GM12878 (cell line): ENCODE measurements around the gene HABP2.

Experiments
- BMI1 ChIP-seq: fragments of 450-650 bp; IDR thresholded peaks from 2 replicates; pipeline ENCODE4 v1.6.1; 2016; ENCODE audit warnings: mild to moderate bottlenecking, moderate library complexity, borderline replicate concordance
- CBFB ChIP-seq: IDR thresholded peaks from 2 replicates; pipeline ENCODE4 v1.6.1; 2016; ENCODE audit warnings: antibody characterized with exemption, low read depth
- CEBPB ChIP-seq, 2 experiments: fragments of 150-350 bp in 1 of 2; IDR thresholded peaks; 2 replicates each; pipeline ENCODE4 v1.6.1; 2012 to 2014; ENCODE audit warnings: low read depth in 2 of 2, low read length in 2 of 2, borderline replicate concordance in 1 of 2, inconsistent platforms in 1 of 2
- CTCF ChIP-seq, 3 experiments: IDR thresholded peaks in 2 of 3; conservative IDR thresholded peaks in 1 of 3; 2 replicates each; pipeline ENCODE4 v1.5.1; 2011; ENCODE audit warnings: low read depth in 3 of 3, low read length in 3 of 3, mild to moderate bottlenecking in 3 of 3, control low read depth in 2 of 3, moderate library complexity in 2 of 3, inconsistent platforms in 1 of 3, mixed read lengths in 1 of 3; ENCODE audit not compliant: control insufficient read depth in 2 of 3, insufficient read depth in 1 of 3; ENCODE audit errors: extremely low read depth in 1 of 3
- EP300 ChIP-seq, 2 experiments: fragments of 150-350 bp in 1 of 2; IDR thresholded peaks; 2 replicates each; pipeline ENCODE4 v1.6.1; 2011 to 2012; ENCODE audit warnings: low read depth in 2 of 2, low read length in 2 of 2, borderline replicate concordance in 1 of 2, improper control_type of control experiment in 1 of 2, inconsistent platforms in 1 of 2; ENCODE audit not compliant: control insufficient read depth in 1 of 2
- FOS ChIP-seq: IDR thresholded peaks from 3 replicates; pipeline ENCODE4 v1.6.1; 2011; ENCODE audit warnings: borderline replicate concordance; ENCODE audit not compliant: insufficient read length; ENCODE audit errors: extremely low read depth
- MAX ChIP-seq: IDR thresholded peaks from 2 replicates; pipeline ENCODE4 v1.6.1; 2012; ENCODE audit warnings: low read depth, low read length, improper control_type of control experiment
- NFIC ChIP-seq: IDR thresholded peaks from 2 replicates; pipeline ENCODE4 v1.6.1; 2012; ENCODE audit warnings: low read depth, mild to moderate bottlenecking, inconsistent platforms, low read length, moderate library complexity
- NRF1 ChIP-seq: conservative IDR thresholded peaks from 2 replicates; pipeline ENCODE4 v1.6.1; 2011; ENCODE audit warnings: mild to moderate bottlenecking, low read depth, low read length, improper control_type of control experiment
- POLR2AphosphoS5 ChIP-seq: IDR thresholded peaks from 2 replicates; pipeline ENCODE4 v1.6.1; 2011; ENCODE audit warnings: mild to moderate bottlenecking, low read length, inconsistent platforms
- RCOR1 ChIP-seq: conservative IDR thresholded peaks from 2 replicates; pipeline ENCODE4 v1.6.1; 2012; ENCODE audit warnings: low read depth, low read length, improper control_type of control experiment
- REST ChIP-seq: IDR thresholded peaks from 2 replicates; pipeline ENCODE4 v1.6.1; 2012; ENCODE audit warnings: mild to moderate bottlenecking, low read depth, low read length
- TBL1XR1 ChIP-seq: IDR thresholded peaks from 2 replicates; pipeline ENCODE4 v1.6.1; 2012; ENCODE audit warnings: low read depth, low read length, improper control_type of control experiment
- ZNF24 ChIP-seq: fragments of 450-650 bp; IDR thresholded peaks from 2 replicates; pipeline ENCODE4 v1.6.1; 2017; ENCODE audit warnings: antibody characterized with exemption, mild to moderate bottlenecking

GRCh38 chr10:113506476-113506875 lies 46.4 kb upstream of the HABP2 start:
- TF ChIP-seq TBL1XR1 (no peak), CTCF (IDR thresholded peaks at IDR 0.05 in 2 of 3, conservative IDR thresholded peaks at IDR 0.05 in 1 of 3; ENCODE audit: control insufficient read depth in 2 of 3, extremely low read depth in 1 of 3, insufficient read depth in 1 of 3, low read depth in 3 of 3, low read length in 3 of 3) (no peak), RCOR1 (no peak), POLR2AphosphoS5 (no peak), EP300 (IDR thresholded peaks at IDR 0.05; ENCODE audit: borderline replicate concordance in 1 of 2, control insufficient read depth in 1 of 2, low read depth in 2 of 2, low read length in 2 of 2) (no peak), FOS (no peak), ZNF24 (no peak), NRF1 (no peak), MAX (no peak), NFIC (no peak), BMI1 (no peak), CEBPB (IDR thresholded peaks at IDR 0.05; ENCODE audit: borderline replicate concordance in 1 of 2, low read depth in 2 of 2, low read length in 2 of 2) (no peak), REST (no peak), CBFB (no peak)
